ENCODE results near the gene CCRL2. TPM values are rescaled to one million over a fixed set of nuclear protein-coding genes. Genes with fewer than 3 reads are reported as not detected.
A peak's percentile ranks its signal among the peaks of the same experiment; 100 is the strongest.

The CCRL2 gene
- total RNA-seq, 1 donor from 2014 or later, result not detected

GRCh38 chr3:46371519-46372340, 35.3 kb upstream of the CCRL2 start:
- Histone ChIP-seq H2AFZ (replicated peaks) (no peak overlapping the region), H4K20me1 (ENCODE audit: low read depth) (no peaks in the 10 kb centered on the region), H3K4me2 (no peak overlapping the region), H3K9me3 (ENCODE audit: low read depth) (no peaks in the 10 kb centered on the region), H3K79me2 (ENCODE audit: low read depth) (no peaks in the 10 kb centered on the region), H3F3A (ENCODE audit: low read depth) (no peaks in the 10 kb centered on the region), H3K4me3 (no peak overlapping the region), H3K36me3 (no peaks in the 10 kb centered on the region), H3K27ac (no peak overlapping the region), H3K4me1 (no peaks in the 10 kb centered on the region), H3K9ac (no peak overlapping the region), H3K27me3 (no peaks in the 10 kb centered on the region)
- TF ChIP-seq EZH2 (IDR thresholded peaks at IDR 0.05) (no peak), CTCF (IDR thresholded peaks at IDR 0.05) (no peak), EZH2phosphoT487 (IDR thresholded peaks at IDR 0.05) (no peak)
- Mint-ChIP-seq H3K36me3 (no peaks in the 10 kb centered on the region), H3K27me3 (ENCODE audit: insufficient read depth, low read depth) (peaks cover under 1% of the 10 kb centered on the region), H3K27ac (no peak overlapping the region), H3K4me1 (no peaks in the 10 kb centered on the region), H3K4me3 (no peak overlapping the region), H3K9me3 (no peaks in the 10 kb centered on the region)
- DNase-seq (ENCODE audit: low spot score), result no peak

- H3K36me3 ChIP-seq, result no peaks in the 10 kb centered on the region
- Mint-ChIP-seq H3K27me3 (ENCODE audit: insufficient read depth, low read depth) (peaks cover 4% of the 10 kb centered on the region), H3K36me3 (no peaks in the 10 kb centered on the region), H3K27ac (no peak overlapping the region), H3K4me1 (no peaks in the 10 kb centered on the region), H3K4me3 (no peak overlapping the region), H3K9me3 (no peaks in the 10 kb centered on the region)
- H3K9me3 ChIP-seq (ENCODE audit: low read depth), result no peaks in the 10 kb centered on the region
- H3K27me3 ChIP-seq, result no peaks in the 10 kb centered on the region
- no peak overlapping the region for H3K9ac ChIP-seq
- H3K4me2 ChIP-seq, result no peak overlapping the region
- peak; percentile 30 for DNase-seq (ENCODE audit: low spot score)
- H3K4me1 ChIP-seq, result no peaks in the 10 kb centered on the region
- no peak overlapping the region for H3K27ac ChIP-seq
- H3F3A ChIP-seq (ENCODE audit: low read depth), result no peaks in the 10 kb centered on the region
- TF ChIP-seq EZH2phosphoT487 (IDR thresholded peaks at IDR 0.05) (no peak), CTCF (IDR thresholded peaks at IDR 0.05) (peak; percentile 59), EZH2 (IDR thresholded peaks at IDR 0.05) (no peak)
- no peak overlapping the region for H3K4me3 ChIP-seq
- no peaks in the 10 kb centered on the region for H4K20me1 ChIP-seq (ENCODE audit: low read depth)
- no peak overlapping the region for H2AFZ ChIP-seq (replicated peaks)
- no peaks in the 10 kb centered on the region for H3K79me2 ChIP-seq (ENCODE audit: low read depth)
Measured at GRCh38 chr3:46372492-46373359, 34.3 kb upstream of the CCRL2 start.

- Mint-ChIP-seq H3K27me3 (ENCODE audit: insufficient read depth, low read depth) (peaks cover 6% of the 10 kb centered on the region), H3K4me1 (no peaks in the 10 kb centered on the region), H3K9me3 (no peaks in the 10 kb centered on the region), H3K27ac (no peak overlapping the region), H3K36me3 (no peaks in the 10 kb centered on the region), H3K4me3 (no peak overlapping the region)
- H3K36me3 ChIP-seq, result no peaks in the 10 kb centered on the region
- H3K4me2 ChIP-seq, result no peak overlapping the region
- TF ChIP-seq CTCF (IDR thresholded peaks at IDR 0.05), result no peak
- TF ChIP-seq EZH2phosphoT487 (IDR thresholded peaks at IDR 0.05), result no peak
- no peak for TF ChIP-seq EZH2 (IDR thresholded peaks at IDR 0.05)
- H3K27me3 ChIP-seq, result no peaks in the 10 kb centered on the region
- no peaks in the 10 kb centered on the region for H4K20me1 ChIP-seq (ENCODE audit: low read depth)
- no peak overlapping the region for H3K27ac ChIP-seq
- H3K79me2 ChIP-seq (ENCODE audit: low read depth), result no peaks in the 10 kb centered on the region
- H3K9me3 ChIP-seq (ENCODE audit: low read depth), result no peaks in the 10 kb centered on the region
- no peak overlapping the region for H3K9ac ChIP-seq
- DNase-seq (ENCODE audit: low spot score), result no peak
- no peak overlapping the region for H3K4me3 ChIP-seq
- no peaks in the 10 kb centered on the region for H3F3A ChIP-seq (ENCODE audit: low read depth)
- no peak overlapping the region for H2AFZ ChIP-seq (replicated peaks)
- no peaks in the 10 kb centered on the region for H3K4me1 ChIP-seq
Measured at GRCh38 chr3:46374755-46375154, 32.3 kb upstream of the CCRL2 start.

All from neural progenitor cell (in vitro differentiated cells).